Uterus (tissue), 2 donors: ENCODE data around the gene TIGD2.

Source experiments
- CTCF ChIP-seq, 4 experiments: fragments of 200-600 bp in 2 of 4; fragments of 450-650 bp in 2 of 4; sonication (generic) in 2 of 4; IDR thresholded peaks; one replicate each; pipeline ENCODE4 v1.5.1; 2016 to 2019; ENCODE audit warnings: antibody characterized with exemption in 4 of 4, mild to moderate bottlenecking in 2 of 4, moderate library complexity in 1 of 4
- POLR2A ChIP-seq, 2 donors: fragments of 450-650 bp; IDR thresholded peaks; one replicate each; pipeline ENCODE4 v1.6.1; 2016; ENCODE audit warnings: antibody characterized with exemption in 2 of 2, mild to moderate bottlenecking in 1 of 2, moderate library complexity in 1 of 2

GRCh38 chr4:89109841-89110540 is 1.3 kb upstream of the TIGD2 start:
- TF ChIP-seq CTCF (IDR thresholded peaks at IDR 0.05) (no peak), POLR2A (IDR thresholded peaks at IDR 0.05) (no peak)
